ENCODE results near the gene SEMA3D. TPM values are rescaled to one million over a fixed set of nuclear protein-coding genes. Genes with fewer than 3 reads are reported as not detected.

Gene SEMA3D
- total and polyA plus RNA-seq, 2 of the 13 experiments (the other 11 are each of a cell fraction or from before 2014, with no cell fraction given), result 0.07 TPM; not detected in 1

GRCh38 chr7:85217085-85217484, 30.2 kb upstream of the SEMA3D start:
- CTCF ChIA-PET (ENCODE audit: low intra/inter-chr PET ratio, low total read pairs), result no interaction called here

More at GRCh38 chr7:85217085-85217484, 30.2 kb upstream of the SEMA3D start:
- Histone ChIP-seq H3K27ac (ENCODE audit: extremely low read length, insufficient read depth, low read length) (no peak overlapping the region), H3K9me3 (ENCODE audit: low read length) (no peaks in the 10 kb centered on the region), H3K79me2 (ENCODE audit: insufficient read depth, low read length) (no peaks in the 10 kb centered on the region), H3K27me3 (ENCODE audit: control insufficient read depth in 1 of 2, insufficient read depth in 2 of 2, low read length in 2 of 2) (no peaks in the 10 kb centered on the region), H2AFZ (ENCODE audit: low read length) (no peak overlapping the region), H4K20me1 (ENCODE audit: insufficient read depth, low read length) (no peaks in the 10 kb centered on the region), H3K36me3 (replicated peaks in 1 of 2; ENCODE audit: control insufficient read depth in 1 of 2, insufficient read depth in 2 of 2, low read length in 2 of 2) (no peaks in the 10 kb centered on the region), H3K4me1 (ENCODE audit: insufficient read depth, low read length) (no peaks in the 10 kb centered on the region), H3K4me3 (replicated peaks in 1 of 3; ENCODE audit: insufficient read depth in 1 of 3, low read depth in 2 of 3, low read length in 3 of 3) (no peak overlapping the region), H3K9ac (ENCODE audit: insufficient read depth, low read depth, low read length) (no peak overlapping the region), H3K4me2 (ENCODE audit: low read depth, low read length) (no peak overlapping the region)
- no peak for DNase-seq (ENCODE audit: low spot score)
- no peak for FAIRE-seq
- BruUV-seq (replicated peaks), result no TSS peak
- in situ Hi-C loops (cut with HindIII; ENCODE audit: extremely low pct_ligation_motif_present, low pct_unique_long_range_greater_than_20kb) (no loop called here), intact Hi-C loops (cut with micrococcal nuclease; ENCODE audit: unreplicated experiment) (no loop called here)
- POLR2A ChIA-PET, result no interaction called here
- no peak for ATAC-seq
- TF ChIP-seq ZNF430 (CRISPR knock-in tag; IDR thresholded peaks at IDR 0.05), result no peak
- TF ChIP-seq HNF4A (CRISPR knock-in tag; IDR thresholded peaks at IDR 0.05), result no peak
- no peak for TF ChIP-seq ZNF224 (CRISPR knock-in tag; IDR thresholded peaks at IDR 0.05)
- TF ChIP-seq ZBED4 (CRISPR knock-in tag; IDR thresholded peaks at IDR 0.05; ENCODE audit: borderline replicate concordance), result no peak
- no peak for TF ChIP-seq NR2F1 (CRISPR knock-in tag; IDR thresholded peaks at IDR 0.05)
- TF ChIP-seq POLR2G (IDR thresholded peaks at IDR 0.05; ENCODE audit: low read depth, low read length), result no peak
- no peak for TF ChIP-seq ZNF44 (CRISPR knock-in tag; IDR thresholded peaks at IDR 0.05)
- no peak for TF ChIP-seq FOSL1 (CRISPR knock-in tag; IDR thresholded peaks at IDR 0.05; ENCODE audit: borderline replicate concordance)
- no peak for TF ChIP-seq ZNF567 (CRISPR knock-in tag; IDR thresholded peaks at IDR 0.05; ENCODE audit: borderline replicate concordance)
- TF ChIP-seq HDAC1 (CRISPR knock-in tag; IDR thresholded peaks at IDR 0.05), result no peak
- TF ChIP-seq HMGXB4 (CRISPR knock-in tag; IDR thresholded peaks at IDR 0.05; ENCODE audit: borderline replicate concordance in 1 of 2, low read depth in 1 of 2), result no peak
- TF ChIP-seq FOXO4 (CRISPR knock-in tag; conservative IDR thresholded peaks at IDR 0.05), result no peak
- TF ChIP-seq ZNF589 (CRISPR knock-in tag; conservative IDR thresholded peaks at IDR 0.05), result no peak
- TF ChIP-seq ZBTB14 (CRISPR knock-in tag; IDR thresholded peaks at IDR 0.05), result no peak
- WGBS (ENCODE audit: low lambda C conversion rate), result 0% methylated on average over 2 of the region's 2 CpGs
